Aorta (tissue), 5 donors: ENCODE results near the gene ETNPPL. TPM values are rescaled to one million over a fixed set of nuclear protein-coding genes. Genes with fewer than 3 reads are reported as not detected.

ENCODE experiments used
- ATAC-seq: fragments of 200-7000 bp; cut with Tn5 transposase; one replicate; pipeline ENCODE4 v1.9.1; 2022; ENCODE audit warnings: moderate library complexity; ENCODE audit not compliant: low FRiP score
- DNase-seq, 2 donors: peaks; one replicate each; pipeline ENCODE4 v3.0.0-alpha.2; 2020
- H3K27ac ChIP-seq, 2 donors: one replicate each; pipeline ENCODE4 v1.5.1; 2013; ENCODE audit warnings: low read length in 2 of 2, mild to moderate bottlenecking in 2 of 2, moderate library complexity in 2 of 2, control low read depth in 1 of 2, inconsistent platforms in 1 of 2, low read depth in 1 of 2
- H3K27me3 ChIP-seq, 2 donors: one replicate each; pipeline ENCODE4 v1.6.1; 2013; ENCODE audit warnings: control low read depth in 1 of 2, low read length in 1 of 2, mild to moderate bottlenecking in 1 of 2, moderate library complexity in 1 of 2; ENCODE audit not compliant: insufficient read depth in 2 of 2, control insufficient read depth in 1 of 2
- H3K36me3 ChIP-seq, 2 donors: one replicate each; pipeline ENCODE4 v1.6.1; 2013; ENCODE audit warnings: control low read depth in 1 of 2, low read length in 1 of 2, mild to moderate bottlenecking in 1 of 2; ENCODE audit not compliant: insufficient read depth in 2 of 2, control insufficient read depth in 1 of 2
- H3K4me1 ChIP-seq, 2 donors: one replicate each; pipeline ENCODE4 v1.6.1; 2013; ENCODE audit warnings: low read length in 2 of 2, control low read depth in 1 of 2, mild to moderate bottlenecking in 1 of 2, moderate library complexity in 1 of 2; ENCODE audit not compliant: insufficient read depth in 2 of 2, control insufficient read depth in 1 of 2
- H3K4me3 ChIP-seq, 2 donors: one replicate each; pipeline ENCODE4 v1.5.1; 2013; ENCODE audit warnings: low read length in 2 of 2, control low read depth in 1 of 2, mild to moderate bottlenecking in 1 of 2
- H3K9me3 ChIP-seq: one replicate; pipeline ENCODE4 v1.6.1; 2013; ENCODE audit warnings: mild to moderate bottlenecking, low read length; ENCODE audit not compliant: control insufficient read depth
- WGBS, 2 donors: extraction: QIAGEN DNeasy Blood & Tissue Kit; methylation state at CpG; one replicate each; pipeline ENCODE4 v1.1.7; 2013; 5-methylcytosine and 5-hydroxymethylcytosine counted together
- intact Hi-C, 2 donors: fragments of 100-400 bp; cut with DNase I; formaldehyde crosslinking; loops; one replicate each; pipeline versions ENCODE4 v1.14.2 to v1.15.0; 2022
- polyA plus RNA-seq, 2 donors: library from polyadenylated mRNA; stranded (reverse); fragments of 200-250 nt; gene quantifications; one replicate each; pipeline ENCODE4 v1.2.3, GENCODE V29; 2013
- total RNA-seq, 2 donors: library from RNA; stranded (reverse); fragmentation: NEBNext Ultra II Directional; extraction: Animal tissue kit (Norgen Biotek cat#: 25700); gene quantifications; one replicate each; pipeline ENCODE4 v1.2.1, GENCODE V29; 2021
- donor health status: healthy with polysubstance abuse.
- donor health status: Bipolar disorder and iron deficiency.
- donor health status: DM: no; HTN: no; CAD: no.
- donor health status: DM: no; HTN: no; CAD: no.
- donor health status: DM: yes; HTN: yes; CAD: no.

Gene ETNPPL
- total and polyA plus RNA-seq, 4 donors = not detected

GRCh38 chr4:108696160-108696559 lies 66.7 kb downstream of the ETNPPL start:
- Histone ChIP-seq H3K4me3 (no peak overlapping the region), H3K9me3 (no peaks in the 10 kb centered on the region), H3K27me3 (no peaks in the 10 kb centered on the region), H3K36me3 (no peaks in the 10 kb centered on the region), H3K4me1 (no peaks in the 10 kb centered on the region), H3K27ac (no peak overlapping the region)
- DNase-seq (no peak), ATAC-seq (no peak)
- 80 to 81% methylated on average over 3 of the region's 3 CpGs for WGBS, 2 donors
- intact Hi-C loops = no loop called here

- H3K36me3 ChIP-seq = no peaks in the 10 kb centered on the region
- intact Hi-C loops = no loop called here
- no peaks in the 10 kb centered on the region for H3K4me1 ChIP-seq
- no peak for ATAC-seq
- no peak for DNase-seq
- H3K27ac ChIP-seq = no peak overlapping the region
- H3K4me3 ChIP-seq = no peak overlapping the region
- H3K27me3 ChIP-seq = no peaks in the 10 kb centered on the region
- no peaks in the 10 kb centered on the region for H3K9me3 ChIP-seq
- whole genome bisulfite sequencing, 2 donors = 95 to 100% methylated on average over 1 of the region's 1 CpG
These were observed 67.8 kb downstream of the ETNPPL start for GRCh38 chr4:108695062-108695461.

GRCh38 chr4:108694423-108694822 lies 68.4 kb downstream of the ETNPPL start:
- Histone ChIP-seq H3K9me3 (no peaks in the 10 kb centered on the region), H3K27me3 (no peaks in the 10 kb centered on the region), H3K36me3 (no peaks in the 10 kb centered on the region), H3K27ac (no peak overlapping the region), H3K4me3 (no peak overlapping the region), H3K4me1 (no peaks in the 10 kb centered on the region)
- intact Hi-C loops = no loop called here
- DNase-seq = no peak
- no peak for ATAC-seq
- WGBS, 2 donors = 78 to 83% methylated on average over 3 of the region's 3 CpGs

GRCh38 chr4:108693819-108694218 lies 69.0 kb downstream of the ETNPPL start:
- H3K27ac ChIP-seq = no peak overlapping the region
- no peaks in the 10 kb centered on the region for H3K36me3 ChIP-seq
- no peaks in the 10 kb centered on the region for H3K4me1 ChIP-seq
- ATAC-seq (no peak), DNase-seq (no peak)
- 89 to 90% methylated on average over 3 of the region's 3 CpGs for WGBS, 2 donors
- intact Hi-C loops = no loop called here
- H3K4me3 ChIP-seq = no peak overlapping the region
- no peaks in the 10 kb centered on the region for H3K27me3 ChIP-seq
- H3K9me3 ChIP-seq = peaks cover 2% of the 10 kb centered on the region

- Histone ChIP-seq H3K4me1 (no peaks in the 10 kb centered on the region), H3K9me3 (peaks cover 3% of the 10 kb centered on the region), H3K27ac (no peak overlapping the region), H3K4me3 (no peak overlapping the region), H3K36me3 (no peaks in the 10 kb centered on the region), H3K27me3 (no peaks in the 10 kb centered on the region)
- 79 to 89% methylated on average over 3 of the region's 3 CpGs for whole genome bisulfite sequencing, 2 donors
- DNase-seq = no peak
- intact Hi-C loops = no loop called here
- ATAC-seq = no peak
These were observed 69.6 kb downstream of the ETNPPL start for GRCh38 chr4:108693211-108693610.

Other genes with a start within 250 kb of the ETNPPL start
- 1,000 to 10,000 TPM in 1 of 2 donors, 100 to 1,000 TPM in 1; 967 to 1,116 TPM for gene RPL34, start 142.5 kb downstream of the ETNPPL start, total RNA-seq
- over 10,000 TPM in 1 of 2 donors, 1,000 to 10,000 TPM in 1; 4,600 to 10,627 TPM for gene RPL34, start 142.5 kb downstream of the ETNPPL start, polyA plus RNA-seq
- 10 to 100 TPM; 63.5 to 67.2 TPM for gene OSTC, start 112.5 kb downstream of the ETNPPL start, total RNA-seq
- gene OSTC, start 112.5 kb downstream of the ETNPPL start, polyA plus RNA-seq = 100 to 1,000 TPM in 1 of 2 donors, 10 to 100 TPM in 1; 96.8 to 110 TPM